ENCODE measurements around the gene SRPX.

Gene SRPX

GRCh38 chrX:38206542-38206941 lies 14.1 kb downstream of the SRPX start:
- no peak for DNase-seq

GRCh38 chrX:38206036-38206435 lies 14.6 kb downstream of the SRPX start:
- no peak for DNase-seq

GRCh38 chrX:38205039-38205438 lies 15.6 kb downstream of the SRPX start:
- DNase-seq, result no peak

- peak in 2 of 3 experiments; percentile 18 to 60 for DNase-seq
Observed at GRCh38 chrX:38192007-38192810, 28.5 kb downstream of the SRPX start.

- no peak for DNase-seq
Observed at GRCh38 chrX:38189431-38190250, 31.0 kb downstream of the SRPX start.

GRCh38 chrX:38183596-38183995 lies 37.1 kb downstream of the SRPX start:
- DNase-seq, result no peak

- DNase-seq, result no peak
Observed at GRCh38 chrX:38181357-38181756, 39.3 kb downstream of the SRPX start.

- no peak for DNase-seq
Observed at GRCh38 chrX:38178396-38178795, 42.3 kb downstream of the SRPX start.

GRCh38 chrX:38175139-38175538 lies 45.5 kb downstream of the SRPX start:
- peak; percentile 11 to 84 (median 59) for DNase-seq

GRCh38 chrX:38172596-38172995 lies 48.1 kb downstream of the SRPX start:
- no peak for DNase-seq

GRCh38 chrX:38170556-38170955 lies 50.1 kb downstream of the SRPX start:
- no peak for DNase-seq

GRCh38 chrX:38166478-38167083 lies 54.1 kb downstream of the SRPX start:
- peak; percentile 18 to 69 (median 28) for DNase-seq

GRCh38 chrX:38165023-38165422 lies 55.6 kb downstream of the SRPX start:
- DNase-seq, result no peak

- no peak for DNase-seq
Observed at GRCh38 chrX:38163193-38163592, 57.5 kb downstream of the SRPX start.

- DNase-seq, result no peak
Observed at GRCh38 chrX:38156838-38157237, 63.8 kb downstream of the SRPX start.

- no peak for DNase-seq
Observed at GRCh38 chrX:38154818-38155217, 65.9 kb downstream of the SRPX start.

GRCh38 chrX:38154340-38154739 lies 66.3 kb downstream of the SRPX start:
- DNase-seq, result no peak

- DNase-seq, result no peak
Observed at GRCh38 chrX:38151441-38151840, 69.2 kb downstream of the SRPX start.

- DNase-seq, result peak; percentile 10 to 68 (median 15)
Observed at GRCh38 chrX:38150993-38151392, 69.7 kb downstream of the SRPX start.

- no peak for DNase-seq
Observed at GRCh38 chrX:38149016-38149415, 71.7 kb downstream of the SRPX start.

GRCh38 chrX:38142610-38143009 lies 78.1 kb downstream of the SRPX start:
- no peak for DNase-seq

- no peak for DNase-seq
Observed at GRCh38 chrX:38138900-38139299, 81.8 kb downstream of the SRPX start.

- no peak for DNase-seq
Observed at GRCh38 chrX:38138157-38138891, 82.3 kb downstream of the SRPX start.
